Hypothalamus (tissue), 51 donors: ENCODE results near the gene DSG2.

Experiments used
- DNase-seq, 51 donors: peaks; one replicate each; lab custom pipeline; 2025; lab: John Stamatoyannopoulos, UW

DSG2 gene

GRCh38 chr18:31583185-31583854, 85.3 kb downstream of the DSG2 start:
- no peak for DNase-seq

DNA sequence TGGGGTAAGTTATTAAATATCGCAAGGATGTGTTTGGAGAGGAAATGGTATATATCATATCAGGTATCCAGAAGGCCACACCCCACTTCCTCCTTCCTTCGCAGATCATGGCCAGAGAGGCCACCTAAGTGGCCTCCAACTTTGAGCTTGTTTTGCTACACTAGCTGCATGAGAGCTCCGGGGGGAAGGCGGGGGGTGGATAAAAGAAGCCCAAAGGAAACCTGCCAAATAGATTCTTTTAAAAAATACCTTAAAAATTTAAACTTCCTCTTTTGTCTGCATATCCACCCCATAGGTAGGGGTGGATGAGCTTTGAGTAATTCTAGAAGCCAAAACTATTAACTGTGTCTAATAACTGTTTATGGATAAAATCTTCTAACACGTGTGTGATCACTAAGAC, 88.0 kb downstream of the DSG2 start:
- DNase-seq = no peak

- DNase-seq = no peak
Observed at GRCh38 chr18:31586616-31587015, 88.6 kb downstream of the DSG2 start.

- DNase-seq = no peak
Observed at GRCh38 chr18:31587529-31587928, 89.6 kb downstream of the DSG2 start.

DNA sequence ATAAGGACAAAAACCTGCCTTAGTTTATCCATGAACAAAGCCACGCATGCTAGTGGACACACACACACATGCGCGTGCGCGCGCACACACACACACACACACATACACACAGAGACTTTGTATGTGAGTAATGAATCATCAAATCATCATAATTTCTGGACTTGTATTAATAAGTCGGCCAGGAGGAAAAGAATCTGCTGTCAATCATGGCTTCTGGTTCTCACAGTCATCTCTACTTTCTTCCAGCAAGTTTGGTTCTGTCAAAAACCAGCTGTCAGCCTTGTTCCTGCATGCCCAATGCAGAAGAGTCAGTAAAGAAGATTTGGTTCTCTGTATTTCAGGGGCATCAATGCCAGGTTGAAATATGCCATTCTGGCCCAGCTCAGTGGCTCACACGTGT, 92.6 kb downstream of the DSG2 start:
- no peak for DNase-seq

GRCh38 chr18:31591113-31591512, 93.1 kb downstream of the DSG2 start:
- DNase-seq = no peak

DNA sequence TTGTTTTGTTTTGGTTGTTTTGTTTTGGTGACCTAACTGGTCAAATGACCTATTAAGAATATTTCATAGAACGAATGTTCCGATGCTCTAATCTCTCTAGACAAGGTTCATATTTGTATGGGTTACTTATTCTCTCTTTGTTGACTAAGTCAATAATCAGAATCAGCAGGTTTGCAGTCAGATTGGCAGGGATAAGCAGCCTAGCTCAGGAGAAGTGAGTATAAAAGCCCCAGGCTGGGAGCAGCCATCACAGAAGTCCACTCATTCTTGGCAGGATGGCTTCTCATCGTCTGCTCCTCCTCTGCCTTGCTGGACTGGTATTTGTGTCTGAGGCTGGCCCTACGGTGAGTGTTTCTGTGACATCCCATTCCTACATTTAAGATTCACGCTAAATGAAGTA, 93.7 kb downstream of the DSG2 start, which contains the start of gene TTR:
Gene TTR (plus strand): TSS at position 250 of the 400 bp plus-strand sequence. CDS start 26 bp downstream, at position 276.
- no peak for DNase-seq

- no peak for DNase-seq
Observed at GRCh38 chr18:31592506-31593157, 94.7 kb downstream of the DSG2 start.

- DNase-seq = no peak
Observed at GRCh38 chr18:31595121-31595771, 97.3 kb downstream of the DSG2 start.

- no peak for DNase-seq
Observed at GRCh38 chr18:31596081-31596872, 98.3 kb downstream of the DSG2 start.

- no peak for DNase-seq
Observed at GRCh38 chr18:31598021-31598805, 100.2 kb downstream of the DSG2 start.
